Motor neuron (in vitro differentiated cells): ENCODE measurements around the gene ATP8B4. TPM values are rescaled to one million over a fixed set of nuclear protein-coding genes. Genes with fewer than 3 reads are reported as not detected.

Source experiments
- ATAC-seq, 8 experiments: fragments of 200-7000 bp; cut with Tn5 transposase; replicated peaks in 6 of 8; 2 replicates each; pipeline ENCODE4 v1.8.0; 2021; ENCODE audit warnings: mild to moderate bottlenecking in 8 of 8, moderate library complexity in 8 of 8
- H3K27ac ChIP-seq, 2 donors: fragments of 250-450 bp; sonication (Bioruptor Pico); 2 replicates each; pipeline ENCODE4 v1.9.0; 2021; ENCODE audit warnings: antibody characterized with exemption in 2 of 2, mild to moderate bottlenecking in 2 of 2, moderate library complexity in 1 of 2
- H3K4me1 ChIP-seq, 2 donors: fragments of 250-450 bp; sonication (Bioruptor Pico); replicated peaks in 1 of 2; 2 replicates each; pipeline ENCODE4 v1.6.1; 2021; ENCODE audit warnings: antibody characterized with exemption in 2 of 2, mild to moderate bottlenecking in 2 of 2, moderate library complexity in 1 of 2
- H3K4me3 ChIP-seq, 5 donors: fragments of 250-450 bp; sonication (Bioruptor Pico); 2 replicates each; pipeline ENCODE4 v1.9.0; 2021; ENCODE audit warnings: antibody characterized with exemption in 5 of 5, mild to moderate bottlenecking in 5 of 5, moderate library complexity in 4 of 5
- WGBS, 10 experiments: fragments of 450-650 bp; shearing (Covaris generic); methylation state at CpG; one replicate each; pipeline ENCODE4 v1.0.0; 2022; 5-methylcytosine and 5-hydroxymethylcytosine counted together
- in situ Hi-C, 9 experiments: fragments of 400-800 bp; cut with MboI; loops; one replicate each; pipeline ENCODE4 v1.15.0; 2021; ENCODE audit warnings: low sequenced_read_pairs in 9 of 9, low pct_unique_long_range_greater_than_20kb in 2 of 9; ENCODE audit not compliant: unreplicated experiment in 9 of 9
- total RNA-seq, 8 experiments: library from RNA; unstranded; fragments of 300-600 nt; gene quantifications; 2 replicates each; pipeline versions ENCODE4 v1.2.3 to v1.2.4, GENCODE V29; 2022

ATP8B4 gene
- total RNA-seq, 8 experiments from 2014 or later, result 0.22 to 2.2 (median 1.1) TPM

GRCh38 chr15:50046867-50047266 lies 72.2 kb downstream of the ATP8B4 start:
- Histone ChIP-seq H3K4me1 (no peaks in the 10 kb centered on the region), H3K4me3 (no peak overlapping the region), H3K27ac (no peak overlapping the region)
- no peak for ATAC-seq
- in situ Hi-C loops, result no loop called here
- 0 to 86% (median 50%) methylated on average over 2 of the region's 2 CpGs; no CpG with 5 or more reads in 2 of the 10 experiments for WGBS, 10 experiments

GRCh38 chr15:50046159-50046558 lies 72.9 kb downstream of the ATP8B4 start:
- in situ Hi-C loops, result no loop called here
- 17 to 83% (median 57%) methylated on average over 1 of the region's 1 CpG; no CpG with 5 or more reads in 3 of the 10 experiments for WGBS, 10 experiments
- no peak overlapping the region for H3K27ac ChIP-seq
- no peaks in the 10 kb centered on the region for H3K4me1 ChIP-seq
- no peak for ATAC-seq
- H3K4me3 ChIP-seq, result no peak overlapping the region

DNA sequence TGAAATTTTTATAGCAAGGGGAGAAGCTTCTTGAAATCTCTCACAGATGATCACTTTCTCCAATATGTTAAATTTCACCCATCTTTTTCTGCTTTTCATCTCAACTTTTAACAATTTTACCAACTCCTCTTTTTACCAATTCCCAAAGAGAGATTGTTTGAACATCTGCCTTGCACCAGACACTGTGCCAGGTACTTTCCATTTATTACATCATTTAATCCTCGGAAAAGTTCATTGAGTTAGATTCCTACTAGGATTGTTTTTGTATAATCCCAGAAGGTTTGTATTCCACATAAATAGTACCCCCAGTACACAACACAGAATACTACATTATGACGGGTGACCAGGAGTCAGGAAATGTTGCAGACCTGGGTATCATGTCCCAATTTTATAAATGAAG lies 74.1 kb downstream of the ATP8B4 start:
- Histone ChIP-seq H3K4me1 (no peaks in the 10 kb centered on the region), H3K4me3 (no peak overlapping the region), H3K27ac (no peak overlapping the region)
- in situ Hi-C loops, result no loop called here
- ATAC-seq, result no peak
- WGBS, 10 experiments, result 35 to 100% (median 46%) methylated on average over 1 to 2 of the region's 2 CpGs; no CpG with 5 or more reads in 3 of the 10 experiments

GRCh38 chr15:50044406-50044805 lies 74.6 kb downstream of the ATP8B4 start:
- in situ Hi-C loops, result no loop called here

GRCh38 chr15:50042775-50043174 lies 76.3 kb downstream of the ATP8B4 start:
- in situ Hi-C loops, result no loop called here
- H3K4me3 ChIP-seq, result no peak overlapping the region
- ATAC-seq, result no peak
- 60 to 100% (median 83%) methylated on average over 1 to 2 of the region's 2 CpGs; no CpG with 5 or more reads in 1 of the 10 experiments for WGBS, 10 experiments
- no peak overlapping the region for H3K27ac ChIP-seq
- no peaks in the 10 kb centered on the region for H3K4me1 ChIP-seq

More at GRCh38 chr15:50044406-50044805, 74.6 kb downstream of the ATP8B4 start:
- ATAC-seq, result no peak
- Histone ChIP-seq H3K27ac (no peak overlapping the region), H3K4me3 (no peak overlapping the region), H3K4me1 (no peaks in the 10 kb centered on the region)

- no peak overlapping the region for H3K4me3 ChIP-seq
- in situ Hi-C loops, result no loop called here
- no peak overlapping the region for H3K27ac ChIP-seq
- ATAC-seq, result no peak
- H3K4me1 ChIP-seq, result no peaks in the 10 kb centered on the region
Measured at GRCh38 chr15:50030456-50030855, 88.6 kb downstream of the ATP8B4 start.

GRCh38 chr15:50028326-50028725 lies 90.7 kb downstream of the ATP8B4 start:
- H3K27ac ChIP-seq, result no peak overlapping the region
- no peak for ATAC-seq
- in situ Hi-C loops, result no loop called here

GRCh38 chr15:50024281-50024680 lies 94.8 kb downstream of the ATP8B4 start:
- peak in 2 of 8 experiments; percentile 41 to 62 for ATAC-seq
- H3K4me3 ChIP-seq, result no peak overlapping the region
- WGBS, 10 experiments, result 0 to 83% (median 75%) methylated on average over 2 to 4 of the region's 4 CpGs; no CpG with 5 or more reads in 6 of the 10 experiments
- no peaks in the 10 kb centered on the region for H3K4me1 ChIP-seq
- in situ Hi-C loops, result no loop called here
- no peak overlapping the region for H3K27ac ChIP-seq

More at GRCh38 chr15:50028326-50028725, 90.7 kb downstream of the ATP8B4 start:
- H3K4me1 ChIP-seq, result no peaks in the 10 kb centered on the region
- H3K4me3 ChIP-seq, result no peak overlapping the region

DNA sequence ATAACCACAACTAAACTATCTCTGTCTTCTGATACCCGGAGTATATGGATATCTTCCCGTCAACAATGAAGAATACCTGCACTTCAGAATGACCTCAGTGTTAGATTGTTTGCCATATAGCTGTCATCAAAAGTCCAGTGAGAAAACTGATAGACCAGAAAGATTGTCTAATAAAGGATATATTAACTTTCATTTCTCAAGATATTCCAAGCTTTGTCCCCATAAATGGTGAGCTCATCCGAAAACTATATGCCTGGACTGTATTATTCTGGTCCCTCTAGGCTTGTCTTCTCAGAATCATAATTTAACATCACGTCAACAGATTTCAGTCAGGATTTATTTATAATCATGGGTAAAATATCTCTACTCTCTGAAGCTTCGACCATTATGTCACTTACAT lies 100.5 kb downstream of the ATP8B4 start:
- ATAC-seq, result no peak
- H3K4me3 ChIP-seq, result no peak overlapping the region
- H3K4me1 ChIP-seq, result no peaks in the 10 kb centered on the region
- 40 to 100% (median 88%) methylated on average over 3 to 5 of the region's 5 CpGs for WGBS, 10 experiments
- in situ Hi-C loops, result no loop called here
- no peak overlapping the region for H3K27ac ChIP-seq

DNA sequence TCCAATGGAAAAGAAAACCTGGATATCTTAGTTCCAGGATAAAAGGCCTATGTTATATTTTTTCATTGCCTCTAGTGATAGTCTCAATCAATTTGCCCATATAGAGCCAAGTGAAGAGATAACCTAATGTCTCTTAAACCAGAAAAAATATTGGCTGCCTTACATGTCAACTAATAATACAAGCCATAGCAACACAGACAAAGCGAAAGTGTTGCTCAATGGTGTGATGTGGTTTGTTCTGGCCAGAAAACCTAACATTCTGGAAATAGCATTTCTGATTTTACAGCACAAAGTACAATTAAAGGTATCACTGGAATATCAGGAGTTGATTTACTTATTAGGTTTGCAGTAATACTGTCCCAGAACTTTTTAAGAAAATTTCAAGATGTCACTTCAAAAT lies 101.5 kb downstream of the ATP8B4 start:
- ATAC-seq, result no peak

DNA sequence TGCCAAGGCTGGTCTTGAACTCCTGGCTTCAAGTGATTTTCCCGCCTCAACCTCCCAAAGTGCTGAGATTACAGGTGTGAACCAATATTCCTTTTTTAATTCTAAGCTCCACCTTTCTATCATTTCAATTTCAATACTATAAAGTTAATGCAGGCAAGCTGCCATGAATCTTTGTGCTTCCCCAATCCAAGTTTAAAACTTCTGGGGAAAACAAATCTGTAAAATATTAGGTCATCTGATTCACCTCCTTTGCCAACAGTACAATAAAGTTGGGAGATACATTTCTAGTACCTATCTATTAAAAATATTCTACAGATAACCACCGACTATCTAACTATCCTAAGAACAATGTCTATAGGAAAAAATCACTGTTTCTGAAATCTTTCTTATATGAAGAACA lies 102.1 kb downstream of the ATP8B4 start:
- in situ Hi-C loops, result no loop called here
- H3K4me3 ChIP-seq, result no peak overlapping the region
- no peak overlapping the region for H3K27ac ChIP-seq
- WGBS, 10 experiments, result 0 to 77% (median 35%) methylated on average over 1 to 2 of the region's 2 CpGs
- ATAC-seq, result no peak
- no peaks in the 10 kb centered on the region for H3K4me1 ChIP-seq

More for the DNA sequence above, 101.5 kb downstream of the ATP8B4 start:
- H3K27ac ChIP-seq, result no peak overlapping the region
- H3K4me1 ChIP-seq, result no peaks in the 10 kb centered on the region
- WGBS, 10 experiments, result 20 to 100% (median 57%) methylated on average over 1 of the region's 1 CpG; no CpG with 5 or more reads in 1 of the 10 experiments
- in situ Hi-C loops, result no loop called here
- H3K4me3 ChIP-seq, result no peak overlapping the region

GRCh38 chr15:50012790-50013189 lies 106.2 kb downstream of the ATP8B4 start:
- in situ Hi-C loops, result no loop called here
- ATAC-seq, result no peak
- no peak overlapping the region for H3K27ac ChIP-seq

GRCh38 chr15:50009634-50010033 lies 109.4 kb downstream of the ATP8B4 start:
- 33 to 94% (median 89%) methylated on average over 1 to 2 of the region's 2 CpGs; no CpG with 5 or more reads in 3 of the 10 experiments for WGBS, 10 experiments
- Histone ChIP-seq H3K27ac (no peak overlapping the region), H3K4me1 (no peaks in the 10 kb centered on the region), H3K4me3 (no peak overlapping the region)
- ATAC-seq, result peak in 1 of 8 experiments; percentile 33
- in situ Hi-C loops, result loop anchor here in 1 of 9 experiments (10.0 kb wide), 1 partner anchor 135 kb away; no protein-coding TSS in a partner anchor

More at GRCh38 chr15:50012790-50013189, 106.2 kb downstream of the ATP8B4 start:
- H3K4me1 ChIP-seq, result no peaks in the 10 kb centered on the region
- H3K4me3 ChIP-seq, result no peak overlapping the region

DNA sequence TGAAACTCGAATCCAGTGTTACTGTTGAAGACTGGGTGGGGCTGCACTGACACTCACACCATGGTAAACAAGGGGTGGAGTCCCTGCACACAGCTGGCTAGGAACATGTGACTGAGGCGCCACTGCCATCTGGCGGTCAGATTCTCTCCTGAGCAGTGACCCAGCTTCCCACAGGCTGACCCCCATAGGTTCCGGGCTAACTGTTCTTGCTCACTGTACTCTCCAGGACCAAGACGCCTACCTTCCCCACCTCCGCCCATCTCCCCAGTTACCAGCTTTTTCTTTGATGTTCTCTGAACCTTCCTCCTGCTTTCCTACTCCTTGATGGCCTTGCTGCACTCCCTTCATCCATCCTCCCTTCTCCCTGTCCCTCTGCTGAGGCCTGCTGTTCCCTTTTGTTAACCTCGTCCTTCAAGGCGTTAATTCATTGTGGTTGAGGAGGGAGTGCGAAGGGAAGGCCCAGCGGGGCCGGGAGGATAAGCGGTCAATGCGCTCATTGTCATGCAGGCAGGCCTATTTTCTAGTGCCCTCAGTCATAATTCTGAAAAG lies 115.2 kb downstream of the ATP8B4 start:
- peaks cover 9 to 10% of the 10 kb centered on the region in 2 donors for H3K4me1 ChIP-seq
- peak overlapping the region in 1 of 2 donors; percentile 27 for H3K27ac ChIP-seq
- in situ Hi-C loops, result loop anchor here in 1 of 9 experiments (10.0 kb wide), 1 partner anchor 129 kb away; no protein-coding TSS in a partner anchor
- WGBS, 10 experiments, result 5 to 61% (median 23%) methylated on average over 2 to 11 of the region's 13 CpGs; no CpG with 5 or more reads in 2 of the 10 experiments
- peak; percentile 99 to 100 (median 100) for ATAC-seq
- no peak overlapping the region for H3K4me3 ChIP-seq
